ENCODE measurements around the gene CARMIL3.

Gene CARMIL3

GRCh38 chr14:24070285-24071143 is 18.7 kb downstream of the CARMIL3 start:
- no peak overlapping the region for H3K9ac ChIP-seq (ENCODE audit: low read depth in 1 of 2, low read length in 2 of 2)
- no peak overlapping the region for H3K27ac ChIP-seq (ENCODE audit: low read depth in 2 of 2, low read length in 2 of 2)
- peaks cover 27 to 37% of the 10 kb centered on the region in 2 donors for H3K4me1 ChIP-seq (ENCODE audit: control insufficient read depth in 2 of 2, insufficient read depth in 2 of 2, low read length in 2 of 2)
- H3K27me3 ChIP-seq (ENCODE audit: control insufficient read depth in 2 of 2, insufficient read depth in 2 of 2, low read length in 2 of 2), result no peaks in the 10 kb centered on the region
- H3K9me3 ChIP-seq (ENCODE audit: control insufficient read depth in 2 of 2, low read length in 2 of 2), result no peaks in the 10 kb centered on the region
- H3K4me3 ChIP-seq (ENCODE audit: low read length in 2 of 2), result no peak overlapping the region
- H3K36me3 ChIP-seq (ENCODE audit: control insufficient read depth in 2 of 2, insufficient read depth in 2 of 2, low read length in 2 of 2), result no peaks in the 10 kb centered on the region

- Histone ChIP-seq H3K4me3 (ENCODE audit: low read length in 2 of 2) (peak within 1 kb of the TSS in 1 of 2 donors; percentile 13), H3K36me3 (ENCODE audit: control insufficient read depth in 2 of 2, insufficient read depth in 2 of 2, low read length in 2 of 2) (no peaks in the 10 kb centered on the region), H3K9ac (ENCODE audit: low read depth in 1 of 2, low read length in 2 of 2) (no peak within 1 kb of the TSS), H3K4me1 (ENCODE audit: control insufficient read depth in 2 of 2, insufficient read depth in 2 of 2, low read length in 2 of 2) (peaks cover 26 to 34% of the 10 kb centered on the region in 2 donors), H3K27ac (ENCODE audit: low read depth in 2 of 2, low read length in 2 of 2) (no peak within 1 kb of the TSS), H3K27me3 (ENCODE audit: control insufficient read depth in 2 of 2, insufficient read depth in 2 of 2, low read length in 2 of 2) (no peaks in the 10 kb centered on the region), H3K9me3 (ENCODE audit: control insufficient read depth in 2 of 2, low read length in 2 of 2) (no peaks in the 10 kb centered on the region)
Measured at GRCh38 chr14:24071144-24071697, 19.4 kb downstream of the CARMIL3 start, which contains the start of gene CPNE6. Gene CPNE6, plus strand, starts transcription at chr14:24071562. Its CDS starts 1,375 bp downstream, at chr14:24072937.

GRCh38 chr14:24071836-24072430 is 20.1 kb downstream of the CARMIL3 start:
- H3K36me3 ChIP-seq (ENCODE audit: control insufficient read depth in 2 of 2, insufficient read depth in 2 of 2, low read length in 2 of 2), result no peaks in the 10 kb centered on the region
- no peak overlapping the region for H3K27ac ChIP-seq (ENCODE audit: low read depth in 2 of 2, low read length in 2 of 2)
- peak overlapping the region in 1 of 2 donors; percentile 13 for H3K4me3 ChIP-seq (ENCODE audit: low read length in 2 of 2)
- peaks cover 21 to 28% of the 10 kb centered on the region in 2 donors for H3K4me1 ChIP-seq (ENCODE audit: control insufficient read depth in 2 of 2, insufficient read depth in 2 of 2, low read length in 2 of 2)
- H3K27me3 ChIP-seq (ENCODE audit: control insufficient read depth in 2 of 2, insufficient read depth in 2 of 2, low read length in 2 of 2), result no peaks in the 10 kb centered on the region
- no peaks in the 10 kb centered on the region for H3K9me3 ChIP-seq (ENCODE audit: control insufficient read depth in 2 of 2, low read length in 2 of 2)
- H3K9ac ChIP-seq (ENCODE audit: low read depth in 1 of 2, low read length in 2 of 2), result no peak overlapping the region

GRCh38 chr14:24072436-24072835 is 20.6 kb downstream of the CARMIL3 start:
- Histone ChIP-seq H3K36me3 (ENCODE audit: control insufficient read depth in 2 of 2, insufficient read depth in 2 of 2, low read length in 2 of 2) (no peaks in the 10 kb centered on the region), H3K9me3 (ENCODE audit: control insufficient read depth in 2 of 2, low read length in 2 of 2) (no peaks in the 10 kb centered on the region), H3K27me3 (ENCODE audit: control insufficient read depth in 2 of 2, insufficient read depth in 2 of 2, low read length in 2 of 2) (no peaks in the 10 kb centered on the region), H3K4me3 (ENCODE audit: low read length in 2 of 2) (no peak overlapping the region), H3K9ac (ENCODE audit: low read depth in 1 of 2, low read length in 2 of 2) (no peak overlapping the region), H3K4me1 (ENCODE audit: control insufficient read depth in 2 of 2, insufficient read depth in 2 of 2, low read length in 2 of 2) (peaks cover 16 to 22% of the 10 kb centered on the region in 2 donors), H3K27ac (ENCODE audit: low read depth in 2 of 2, low read length in 2 of 2) (no peak overlapping the region)

GRCh38 chr14:24072881-24073877 is 21.4 kb downstream of the CARMIL3 start:
- no peak overlapping the region for H3K27ac ChIP-seq (ENCODE audit: low read depth in 2 of 2, low read length in 2 of 2)
- H3K4me1 ChIP-seq (ENCODE audit: control insufficient read depth in 2 of 2, insufficient read depth in 2 of 2, low read length in 2 of 2), result peaks cover 12 to 18% of the 10 kb centered on the region in 2 donors
- H3K9me3 ChIP-seq (ENCODE audit: control insufficient read depth in 2 of 2, low read length in 2 of 2), result no peaks in the 10 kb centered on the region
- no peak overlapping the region for H3K9ac ChIP-seq (ENCODE audit: low read depth in 1 of 2, low read length in 2 of 2)
- no peaks in the 10 kb centered on the region for H3K36me3 ChIP-seq (ENCODE audit: control insufficient read depth in 2 of 2, insufficient read depth in 2 of 2, low read length in 2 of 2)
- H3K27me3 ChIP-seq (ENCODE audit: control insufficient read depth in 2 of 2, insufficient read depth in 2 of 2, low read length in 2 of 2), result no peaks in the 10 kb centered on the region
- no peak overlapping the region for H3K4me3 ChIP-seq (ENCODE audit: low read length in 2 of 2)

GRCh38 chr14:24074625-24075484 is 23.0 kb downstream of the CARMIL3 start:
- Histone ChIP-seq H3K9me3 (ENCODE audit: control insufficient read depth in 2 of 2, low read length in 2 of 2) (no peaks in the 10 kb centered on the region), H3K27me3 (ENCODE audit: control insufficient read depth in 2 of 2, insufficient read depth in 2 of 2, low read length in 2 of 2) (peaks cover 0 to 3% of the 10 kb centered on the region in 2 donors), H3K4me1 (ENCODE audit: control insufficient read depth in 2 of 2, insufficient read depth in 2 of 2, low read length in 2 of 2) (peaks cover 12 to 18% of the 10 kb centered on the region in 2 donors), H3K4me3 (ENCODE audit: low read length in 2 of 2) (no peak overlapping the region), H3K27ac (ENCODE audit: low read depth in 2 of 2, low read length in 2 of 2) (no peak overlapping the region), H3K36me3 (ENCODE audit: control insufficient read depth in 2 of 2, insufficient read depth in 2 of 2, low read length in 2 of 2) (no peaks in the 10 kb centered on the region), H3K9ac (ENCODE audit: low read depth in 1 of 2, low read length in 2 of 2) (no peak overlapping the region)

GRCh38 chr14:24075485-24076301 is 23.9 kb downstream of the CARMIL3 start:
- Histone ChIP-seq H3K9ac (ENCODE audit: low read depth in 1 of 2, low read length in 2 of 2) (no peak overlapping the region), H3K36me3 (ENCODE audit: control insufficient read depth in 2 of 2, insufficient read depth in 2 of 2, low read length in 2 of 2) (no peaks in the 10 kb centered on the region), H3K27me3 (ENCODE audit: control insufficient read depth in 2 of 2, insufficient read depth in 2 of 2, low read length in 2 of 2) (peaks cover 0 to 3% of the 10 kb centered on the region in 2 donors), H3K27ac (ENCODE audit: low read depth in 2 of 2, low read length in 2 of 2) (no peak overlapping the region), H3K4me3 (ENCODE audit: low read length in 2 of 2) (no peak overlapping the region), H3K4me1 (ENCODE audit: control insufficient read depth in 2 of 2, insufficient read depth in 2 of 2, low read length in 2 of 2) (peaks cover 15 to 22% of the 10 kb centered on the region in 2 donors), H3K9me3 (ENCODE audit: control insufficient read depth in 2 of 2, low read length in 2 of 2) (no peaks in the 10 kb centered on the region)

GRCh38 chr14:24076302-24076601 is 24.4 kb downstream of the CARMIL3 start:
- Histone ChIP-seq H3K4me3 (ENCODE audit: low read length in 2 of 2) (no peak overlapping the region), H3K36me3 (ENCODE audit: control insufficient read depth in 2 of 2, insufficient read depth in 2 of 2, low read length in 2 of 2) (no peaks in the 10 kb centered on the region), H3K9ac (ENCODE audit: low read depth in 1 of 2, low read length in 2 of 2) (no peak overlapping the region), H3K4me1 (ENCODE audit: control insufficient read depth in 2 of 2, insufficient read depth in 2 of 2, low read length in 2 of 2) (peaks cover 20 to 25% of the 10 kb centered on the region in 2 donors), H3K9me3 (ENCODE audit: control insufficient read depth in 2 of 2, low read length in 2 of 2) (no peaks in the 10 kb centered on the region), H3K27me3 (ENCODE audit: control insufficient read depth in 2 of 2, insufficient read depth in 2 of 2, low read length in 2 of 2) (peaks cover 0 to 3% of the 10 kb centered on the region in 2 donors), H3K27ac (ENCODE audit: low read depth in 2 of 2, low read length in 2 of 2) (no peak overlapping the region)

Data from mucosa of rectum (tissue), 2 donors.